HG03439 (cell line): Measurements from ENCODE around the gene OXGR1.
A peak's percentile ranks its signal among the peaks of the same experiment; 100 is the strongest.
"Not testable (repeated sequence)": the region's sequence is repeated elsewhere in the genome, so short reads cannot be mapped to it uniquely, and the experiment has no call there.

ENCODE experiments used
- ATAC-seq: cut with Tn5 transposase; IDR thresholded peaks from one replicate; pipeline ENCODE4 v1.9.1; 2021; ENCODE audit warnings: mild to moderate bottlenecking, moderate library complexity; ENCODE audit not compliant: unreplicated experiment

Gene OXGR1

GRCh38 chr13:96994017-96994857 lies at the start of gene OXGR1:
Gene OXGR1, minus strand, starts transcription at chr13:96994476. Its CDS starts 6,717 bp downstream, at chr13:96987759.
- ATAC-seq, result no peak

GRCh38 chr13:97043302-97043701 lies 49.0 kb upstream of the OXGR1 start:
- no peak for ATAC-seq

GRCh38 chr13:97030705-97031452 lies 36.6 kb upstream of the OXGR1 start:
- ATAC-seq, result no peak

- ATAC-seq, result no peak
Observed at GRCh38 chr13:97028441-97029299, 34.4 kb upstream of the OXGR1 start.

GRCh38 chr13:97027162-97027554 lies 32.9 kb upstream of the OXGR1 start:
- no peak for ATAC-seq

- ATAC-seq, result no peak
Observed at GRCh38 chr13:97026531-97027161, 32.4 kb upstream of the OXGR1 start.

GRCh38 chr13:97023812-97024211 lies 29.5 kb upstream of the OXGR1 start:
- not testable (repeated sequence) for ATAC-seq

- ATAC-seq, result no peak
Observed at GRCh38 chr13:97023117-97023516, 28.8 kb upstream of the OXGR1 start.

GRCh38 chr13:97021241-97021640 lies 27.0 kb upstream of the OXGR1 start:
- ATAC-seq, result no peak

- ATAC-seq, result no peak
Observed at GRCh38 chr13:97020689-97021240, 26.5 kb upstream of the OXGR1 start.

- ATAC-seq, result no peak
Observed at GRCh38 chr13:97020194-97020593, 25.9 kb upstream of the OXGR1 start.

GRCh38 chr13:97019236-97019635 lies 25.0 kb upstream of the OXGR1 start:
- ATAC-seq, result no peak

- ATAC-seq, result peak; percentile 93
Observed at GRCh38 chr13:97018029-97018819, 23.9 kb upstream of the OXGR1 start.

- no peak for ATAC-seq
Observed at GRCh38 chr13:97017322-97017721, 23.0 kb upstream of the OXGR1 start.

- ATAC-seq, result no peak
Observed at GRCh38 chr13:97015661-97016350, 21.5 kb upstream of the OXGR1 start.

- no peak for ATAC-seq
Observed at GRCh38 chr13:97012251-97013048, 18.2 kb upstream of the OXGR1 start.

- no peak for ATAC-seq
Observed at GRCh38 chr13:97011446-97012131, 17.3 kb upstream of the OXGR1 start.

- ATAC-seq, result no peak
Observed at GRCh38 chr13:97008643-97009042, 14.4 kb upstream of the OXGR1 start.
